Measurements from ENCODE around the gene ATP5F1E.

DNA sequence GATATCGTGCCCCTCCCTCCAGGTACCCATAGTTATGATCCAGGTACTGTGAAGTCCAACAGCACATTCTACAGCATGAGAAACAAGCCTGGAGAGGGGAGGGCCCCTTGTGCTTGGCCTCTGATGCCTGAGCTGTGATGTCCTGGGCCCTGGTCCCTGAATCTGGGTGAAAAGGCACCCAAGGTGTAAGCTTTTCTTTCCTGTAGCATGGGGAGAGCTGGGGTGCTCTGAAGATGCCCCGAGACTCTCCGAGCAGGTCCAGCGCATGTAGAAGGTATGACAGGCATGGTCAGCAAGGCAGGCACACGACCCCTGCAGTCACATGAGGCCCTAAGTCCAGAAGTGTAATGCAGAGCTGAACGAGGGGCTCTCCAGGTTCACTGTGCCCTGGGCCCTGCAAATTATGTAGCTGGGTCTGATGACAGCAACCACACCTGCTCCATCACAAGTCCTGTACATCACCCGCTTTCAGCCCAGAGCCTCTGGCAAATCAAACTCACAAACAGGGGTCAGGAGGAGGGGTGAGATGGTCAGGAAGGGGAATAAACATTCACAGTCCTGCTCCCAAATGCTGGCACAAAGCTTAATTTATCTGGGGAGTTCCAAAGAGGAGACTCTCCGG, 23.3 kb downstream of the ATP5F1E start:
- TF ChIP-seq, protein P1, sequence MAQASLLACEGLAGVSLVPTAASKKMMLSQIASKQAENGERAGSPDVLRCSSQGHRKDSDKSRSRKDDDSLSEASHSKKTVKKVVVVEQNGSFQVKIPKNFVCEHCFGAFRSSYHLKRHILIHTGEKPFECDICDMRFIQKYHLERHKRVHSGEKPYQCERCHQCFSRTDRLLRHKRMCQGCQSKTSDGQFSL (CRISPR knock-in tag; IDR thresholded peaks at IDR 0.05): no peak
- TF ChIP-seq, protein P1 (tag; IDR thresholded peaks at IDR 0.05): no peak
- no peak for TF ChIP-seq TAF1 (IDR thresholded peaks at IDR 0.05; ENCODE audit: control insufficient read depth, extremely low read depth, insufficient read depth, low read length, severe bottlenecking)
